ENCODE data around the gene CCN2. TPM values are rescaled to one million over a fixed set of nuclear protein-coding genes. Genes with fewer than 3 reads are reported as not detected.
"Not testable (repeated sequence)": the region's sequence is repeated elsewhere in the genome, so short reads cannot be mapped to it uniquely, and the experiment has no call there.

Gene CCN2
- total RNA-seq, 2 experiments from 2014 or later = not detected

- ChIA-PET CTCF (interaction anchor here (0.7 to 1.4 kb wide), 6 partner anchors 9 to 365 kb away, joined by 3 to 5 read pairs (median 3); no protein-coding TSS in a partner anchor), POLR2A (no interaction called here)
Measured at GRCh38 chr6:131914967-131915751, 36.0 kb downstream of the CCN2 start.

DNA sequence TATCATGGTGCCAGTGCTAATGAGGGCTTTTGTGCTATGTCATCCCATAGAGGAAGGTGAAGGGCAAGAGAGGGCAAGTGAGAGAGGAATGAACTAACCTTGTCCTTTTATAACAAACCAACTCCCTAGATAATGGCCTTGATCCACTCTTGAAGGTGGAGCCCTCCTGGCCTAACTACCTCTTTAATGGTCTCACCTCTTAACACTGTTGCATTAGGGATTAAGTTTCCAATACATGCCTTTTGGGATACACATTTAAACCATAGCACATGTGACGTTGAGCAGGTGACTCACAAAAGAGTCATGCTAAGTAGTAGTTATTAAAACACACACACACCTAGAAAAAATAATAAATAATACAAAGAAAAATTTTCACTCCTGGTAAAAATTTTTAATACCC lies 36.9 kb downstream of the CCN2 start:
- POLR2A ChIA-PET = no interaction called here
- CTCF ChIA-PET = no interaction called here

DNA sequence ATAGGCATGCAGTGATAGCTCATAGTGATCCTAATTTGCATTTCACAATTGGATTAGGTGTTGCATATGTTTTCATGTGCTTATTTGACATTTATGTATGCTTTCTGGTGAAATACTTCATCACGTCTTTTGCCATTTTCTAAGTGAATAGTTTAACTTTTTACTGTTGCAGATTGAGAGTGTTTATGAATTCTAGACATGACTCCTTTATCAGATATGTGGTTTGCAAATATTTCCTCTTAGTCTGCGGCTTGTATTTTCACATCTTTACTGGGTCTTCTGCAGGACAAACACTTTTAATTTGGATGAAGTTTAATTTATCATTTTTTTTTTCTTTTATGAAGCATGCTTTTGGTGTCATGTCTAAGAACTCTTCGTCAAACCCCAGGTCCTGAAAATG lies 39.2 kb downstream of the CCN2 start:
- CTCF ChIA-PET = interaction anchor here (0.9 kb wide), 1 partner anchor 13 kb away, joined by 3 read pairs; no protein-coding TSS in a partner anchor
- POLR2A ChIA-PET = no interaction called here

- CTCF ChIA-PET = interaction anchor here (1.2 kb wide), 1 partner anchor 223 kb away, joined by 3 read pairs; no protein-coding TSS in a partner anchor
- POLR2A ChIA-PET = no interaction called here
Measured at GRCh38 chr6:131910956-131911355, 40.2 kb downstream of the CCN2 start.

DNA sequence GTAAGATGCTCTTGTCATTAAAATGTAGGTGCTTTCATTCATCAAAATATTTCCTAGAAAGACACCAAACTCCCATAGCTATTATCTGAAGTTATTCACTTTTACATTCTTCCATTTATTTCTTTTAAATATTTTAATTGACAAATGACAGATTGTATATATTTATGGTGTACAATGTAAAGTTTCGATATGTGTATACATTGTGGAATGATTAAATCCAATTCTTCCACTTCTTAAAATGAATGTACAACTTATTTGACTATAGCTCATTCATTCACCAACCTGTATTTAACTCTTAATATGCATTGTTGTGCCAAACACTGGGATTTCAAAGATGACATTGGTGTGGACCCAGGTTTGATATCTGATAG lies 41.0 kb downstream of the CCN2 start:
- ChIA-PET POLR2A (no interaction called here), CTCF (interaction anchor here (0.8 to 1.7 kb wide), 4 partner anchors 128 to 222 kb away, joined by 3 to 16 read pairs (median 4); no protein-coding TSS in a partner anchor)

DNA sequence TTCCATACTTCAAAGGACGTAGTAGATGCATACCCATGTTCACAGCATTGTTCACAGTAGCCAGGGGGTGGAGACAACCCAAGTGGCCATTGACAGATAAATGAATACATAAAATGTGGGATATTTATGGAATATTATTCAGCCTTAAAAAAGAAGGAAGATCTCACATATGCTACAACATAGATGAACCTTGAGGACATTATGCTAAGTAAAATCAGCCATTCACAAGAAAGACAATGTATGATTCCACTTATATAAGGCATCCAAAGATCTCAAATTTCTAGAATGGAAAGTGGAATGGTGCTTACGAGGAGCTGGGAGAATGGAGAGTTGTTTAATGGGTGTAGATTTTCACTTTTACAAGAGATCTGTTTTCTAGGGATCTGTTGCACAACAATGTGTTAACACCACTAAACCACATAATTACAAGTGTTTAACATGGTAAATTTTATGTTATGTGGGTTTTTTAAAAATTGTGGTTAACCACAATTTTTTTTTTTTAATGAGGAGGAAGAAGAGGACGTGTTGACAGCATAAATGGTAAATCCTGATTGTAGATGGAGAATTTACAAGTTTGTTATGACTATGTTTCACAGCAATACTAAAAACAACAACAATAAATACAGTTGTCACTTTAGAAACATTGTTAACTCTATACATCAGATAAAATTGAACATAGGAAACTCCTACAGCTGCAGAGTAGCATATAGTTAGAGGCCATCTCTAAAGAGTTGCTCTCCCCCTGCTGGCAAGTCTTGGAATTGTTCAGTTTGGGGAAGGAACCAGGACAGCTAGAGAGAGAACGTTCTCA lies 41.6 kb downstream of the CCN2 start:
- POLR2A ChIA-PET = no interaction called here

GRCh38 chr6:131908787-131909186 lies 42.4 kb downstream of the CCN2 start:
- POLR2A ChIA-PET = not testable (repeated sequence)
- CTCF ChIA-PET = interaction anchor here (1.0 to 1.7 kb wide), 2 partner anchors 126 to 213 kb away, joined by 3 to 6 read pairs; no protein-coding TSS in a partner anchor

More for the DNA sequence above, 41.6 kb downstream of the CCN2 start:
- CTCF ChIA-PET = interaction anchor here (0.8 to 1.7 kb wide), 4 partner anchors 127 to 222 kb away, joined by 3 to 16 read pairs (median 4); no protein-coding TSS in a partner anchor

DNA sequence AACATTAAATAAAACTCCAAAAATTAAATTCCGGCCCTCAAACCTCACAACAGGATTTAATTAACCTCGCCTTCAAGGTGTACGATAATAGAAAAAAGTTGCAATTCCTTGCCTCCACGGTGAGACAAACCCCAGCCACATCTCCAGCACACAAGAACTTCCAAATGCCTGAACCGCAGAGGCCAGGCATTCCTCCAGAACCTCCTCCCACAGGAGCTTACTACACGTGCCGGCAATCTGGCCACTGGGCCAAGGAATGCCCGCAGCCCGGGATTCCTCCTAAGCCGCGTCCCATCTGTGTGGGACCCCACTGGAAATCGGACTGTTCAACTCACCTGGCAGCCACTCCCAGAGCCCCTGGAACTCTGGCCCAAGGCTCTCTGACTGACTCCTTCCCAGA lies 47.4 kb downstream of the CCN2 start:
- CTCF ChIA-PET, POLR2A ChIA-PET: not testable (repeated sequence)

- POLR2A ChIA-PET, CTCF ChIA-PET: not testable (repeated sequence)
Measured at GRCh38 chr6:131901326-131901873, 49.8 kb downstream of the CCN2 start.

- ChIA-PET POLR2A (interaction anchor here (0.7 kb wide), 1 partner anchor 17 kb away, joined by 3 read pairs; no protein-coding TSS in a partner anchor), CTCF (no interaction called here)
Measured at GRCh38 chr6:131900231-131900630, 50.9 kb downstream of the CCN2 start.

DNA sequence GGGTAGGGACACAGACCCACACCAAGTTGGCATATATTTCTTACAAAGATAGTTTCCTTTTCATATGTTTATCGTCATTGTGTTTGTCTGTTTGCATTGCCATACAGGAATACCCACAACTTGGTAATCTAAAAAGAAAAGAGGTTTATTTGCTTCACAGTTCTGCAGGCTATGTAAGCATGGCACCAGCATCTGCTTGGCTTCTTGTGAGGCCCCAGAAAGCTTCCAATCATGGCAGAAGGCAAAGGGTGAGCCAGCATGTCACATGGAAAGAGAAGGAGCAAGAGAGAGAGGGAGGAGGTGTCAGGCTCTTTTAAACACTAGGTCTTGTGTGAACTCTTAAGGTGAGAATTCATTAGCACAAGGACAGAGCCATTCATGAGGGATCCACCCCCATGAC lies 52.5 kb downstream of the CCN2 start:
- ChIA-PET CTCF (no interaction called here), POLR2A (no interaction called here)

Other genes with a start within 250 kb of the CCN2 start
- gene OR2A4, start 250.0 kb downstream of the CCN2 start, total RNA-seq = not detected
- gene CTAGE9, start 240.4 kb downstream of the CCN2 start, total RNA-seq = not detected
- 1 to 10 TPM; 2.0 to 2.7 TPM for gene ENPP1, start 143.4 kb downstream of the CCN2 start, total RNA-seq

Measured in activated CD8-positive, alpha-beta memory T cell treated with anti-CD3 and anti-CD28 coated beads for 36 hours (primary cell).